NB4 (cell line): ENCODE data around the gene PPP1R12B.

Experiments used
- DNase-seq: peaks from one replicate; pipeline ENCODE4 v3.0.0; 2010; ENCODE audit warnings: low read depth
- H3K4me3 ChIP-seq: one replicate; pipeline ENCODE4 v1.5.1; 2011; ENCODE audit warnings: mild to moderate bottlenecking, low read depth, low read length, moderate library complexity
- MYC ChIP-seq: IDR thresholded peaks from 2 replicates; pipeline ENCODE4 v1.6.1; 2011; ENCODE audit warnings: low read depth, low read length
- POLR2A ChIP-seq: IDR thresholded peaks from 2 replicates; pipeline ENCODE4 v1.6.1; 2011; ENCODE audit warnings: mild to moderate bottlenecking; ENCODE audit not compliant: insufficient read length; ENCODE audit errors: extremely low read depth
- TF ChIP-seq, protein P1 (sequence below): IDR thresholded peaks from one replicate; pipeline ENCODE4 v1.5.1; 2012; ENCODE audit warnings: low read depth, low read length
- TF ChIP-seq, protein P2 (sequence below): IDR thresholded peaks from 2 replicates; pipeline ENCODE4 v1.6.1; 2011; ENCODE audit warnings: low read depth, low read length

The PPP1R12B gene

DNA sequence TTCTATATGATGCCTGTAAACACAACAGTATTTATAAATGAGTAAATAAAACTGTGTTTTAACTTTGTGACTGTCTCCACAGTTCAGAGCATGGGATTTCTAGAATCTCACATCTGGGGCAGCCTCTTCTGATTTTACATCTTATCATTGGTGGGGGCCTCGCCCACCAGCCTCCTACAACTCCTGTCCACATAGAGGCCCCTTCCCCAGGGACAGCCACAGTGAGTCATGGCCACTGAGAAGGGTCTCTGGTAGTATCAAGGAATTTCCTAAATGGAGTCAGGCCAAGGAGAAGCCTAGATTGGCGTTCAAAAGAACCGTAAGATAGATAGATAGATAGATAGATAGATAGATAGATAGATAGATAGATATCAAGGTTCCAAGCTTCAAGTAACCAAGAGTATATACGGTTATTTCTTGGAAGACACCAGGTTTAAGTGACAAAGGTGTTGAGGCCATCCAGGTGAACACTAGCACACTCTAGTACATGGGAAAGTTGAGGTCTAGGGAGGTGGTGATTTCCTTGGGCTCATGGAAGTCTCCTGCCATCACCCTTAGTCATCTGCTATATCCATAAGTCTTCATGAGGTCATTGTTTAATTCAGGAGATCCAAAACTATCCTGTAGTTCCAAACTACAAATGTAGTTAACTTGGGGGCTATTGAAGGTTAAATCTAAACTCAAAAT lies 240.1 kb downstream of the PPP1R12B start:
- H3K4me3 ChIP-seq = no peak overlapping the region
- TF ChIP-seq POLR2A = no peak
- TF ChIP-seq, protein P1, sequence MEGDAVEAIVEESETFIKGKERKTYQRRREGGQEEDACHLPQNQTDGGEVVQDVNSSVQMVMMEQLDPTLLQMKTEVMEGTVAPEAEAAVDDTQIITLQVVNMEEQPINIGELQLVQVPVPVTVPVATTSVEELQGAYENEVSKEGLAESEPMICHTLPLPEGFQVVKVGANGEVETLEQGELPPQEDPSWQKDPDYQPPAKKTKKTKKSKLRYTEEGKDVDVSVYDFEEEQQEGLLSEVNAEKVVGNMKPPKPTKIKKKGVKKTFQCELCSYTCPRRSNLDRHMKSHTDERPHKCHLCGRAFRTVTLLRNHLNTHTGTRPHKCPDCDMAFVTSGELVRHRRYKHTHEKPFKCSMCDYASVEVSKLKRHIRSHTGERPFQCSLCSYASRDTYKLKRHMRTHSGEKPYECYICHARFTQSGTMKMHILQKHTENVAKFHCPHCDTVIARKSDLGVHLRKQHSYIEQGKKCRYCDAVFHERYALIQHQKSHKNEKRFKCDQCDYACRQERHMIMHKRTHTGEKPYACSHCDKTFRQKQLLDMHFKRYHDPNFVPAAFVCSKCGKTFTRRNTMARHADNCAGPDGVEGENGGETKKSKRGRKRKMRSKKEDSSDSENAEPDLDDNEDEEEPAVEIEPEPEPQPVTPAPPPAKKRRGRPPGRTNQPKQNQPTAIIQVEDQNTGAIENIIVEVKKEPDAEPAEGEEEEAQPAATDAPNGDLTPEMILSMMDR = no peak
- TF ChIP-seq, protein P2, sequence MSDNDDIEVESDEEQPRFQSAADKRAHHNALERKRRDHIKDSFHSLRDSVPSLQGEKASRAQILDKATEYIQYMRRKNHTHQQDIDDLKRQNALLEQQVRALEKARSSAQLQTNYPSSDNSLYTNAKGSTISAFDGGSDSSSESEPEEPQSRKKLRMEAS = no peak
- TF ChIP-seq MYC = no peak
- no peak for DNase-seq

DNA sequence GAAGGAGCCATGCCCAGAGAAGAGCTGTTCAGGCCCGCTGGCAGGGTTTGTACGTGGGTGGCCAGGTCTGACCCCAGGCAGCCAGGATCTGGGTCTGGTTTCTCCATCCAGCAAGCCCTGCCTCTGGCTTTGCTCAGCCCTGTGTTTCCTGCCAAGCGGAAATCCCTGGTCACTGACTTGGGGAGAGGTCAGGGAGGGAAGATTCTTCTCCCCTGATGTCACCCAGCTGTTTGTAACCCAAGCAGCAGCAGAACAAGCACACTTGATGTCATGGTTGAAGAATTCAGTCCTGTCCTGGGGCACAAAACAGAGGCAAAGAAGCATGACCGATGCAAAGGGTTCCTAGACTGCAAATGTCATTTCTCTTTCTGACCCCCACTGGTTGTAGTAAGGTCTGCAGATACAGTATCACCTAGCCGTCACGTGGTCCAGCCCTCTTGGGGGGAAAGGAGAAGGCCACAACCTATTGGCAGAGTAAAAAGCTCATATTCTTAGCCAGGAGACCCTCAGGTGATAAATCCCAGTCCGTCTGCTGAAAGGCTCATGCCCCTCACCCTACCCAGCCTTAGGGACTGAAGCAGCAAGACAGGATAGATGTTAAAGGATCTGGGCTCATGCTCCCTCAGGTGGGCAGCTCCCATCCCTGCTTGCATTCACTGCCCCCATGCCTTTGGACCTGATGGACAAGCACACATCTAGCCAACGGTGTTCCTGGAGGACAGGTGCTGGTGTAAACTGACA lies 240.9 kb downstream of the PPP1R12B start:
- TF ChIP-seq, protein P1 = no peak
- TF ChIP-seq POLR2A = no peak
- TF ChIP-seq, protein P2 = no peak
- TF ChIP-seq MYC = no peak
- DNase-seq = no peak
- H3K4me3 ChIP-seq = no peak overlapping the region

DNA sequence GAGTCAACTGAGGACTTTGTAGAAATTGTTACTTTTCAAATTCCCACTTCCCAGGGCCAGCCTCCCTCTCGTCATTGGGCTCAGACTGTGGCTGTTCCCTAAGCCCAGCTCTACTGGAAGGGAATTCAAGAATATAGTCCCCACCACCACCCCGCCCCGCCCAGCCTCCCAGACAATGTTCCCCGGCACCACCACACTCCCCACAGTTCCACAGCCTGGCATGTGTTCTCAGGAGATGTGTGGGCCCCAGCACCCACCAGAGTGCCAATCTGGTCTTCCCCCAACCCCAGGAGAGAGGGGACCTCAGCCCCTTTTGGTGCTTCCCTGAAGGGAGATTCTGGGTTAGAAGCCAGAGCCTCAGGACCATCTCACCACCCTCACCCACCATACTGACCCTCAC lies 241.6 kb downstream of the PPP1R12B start:
- DNase-seq = no peak
- no peak overlapping the region for H3K4me3 ChIP-seq
- TF ChIP-seq MYC (no peak), POLR2A (no peak)
- TF ChIP-seq, protein P1 = no peak
- TF ChIP-seq, protein P2 = no peak

DNA sequence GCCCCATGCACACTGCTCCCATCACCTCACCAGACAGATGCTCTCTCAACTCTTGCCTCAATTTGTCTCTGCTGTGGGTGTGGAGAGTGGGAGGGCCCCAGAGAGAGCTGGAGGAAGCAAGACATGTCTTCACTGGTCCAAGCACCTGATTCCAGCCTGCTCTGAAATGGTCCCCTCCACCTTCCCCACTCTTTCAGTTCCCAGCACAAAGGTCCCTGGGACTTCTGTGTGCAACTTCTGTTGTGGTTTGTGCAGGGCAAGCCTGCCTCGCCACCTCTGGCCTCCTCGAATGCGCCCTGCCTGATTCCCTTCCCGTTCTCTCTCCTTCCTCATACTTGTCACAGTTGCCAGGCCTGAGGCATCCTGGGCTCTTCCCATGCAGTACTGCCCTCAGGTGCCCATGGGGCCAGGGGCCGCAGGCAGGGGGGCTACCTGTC lies 242.5 kb downstream of the PPP1R12B start:
- DNase-seq = no peak
- no peak for TF ChIP-seq MYC
- TF ChIP-seq, protein P1 = no peak
- no peak for TF ChIP-seq POLR2A
- no peak overlapping the region for H3K4me3 ChIP-seq

DNA sequence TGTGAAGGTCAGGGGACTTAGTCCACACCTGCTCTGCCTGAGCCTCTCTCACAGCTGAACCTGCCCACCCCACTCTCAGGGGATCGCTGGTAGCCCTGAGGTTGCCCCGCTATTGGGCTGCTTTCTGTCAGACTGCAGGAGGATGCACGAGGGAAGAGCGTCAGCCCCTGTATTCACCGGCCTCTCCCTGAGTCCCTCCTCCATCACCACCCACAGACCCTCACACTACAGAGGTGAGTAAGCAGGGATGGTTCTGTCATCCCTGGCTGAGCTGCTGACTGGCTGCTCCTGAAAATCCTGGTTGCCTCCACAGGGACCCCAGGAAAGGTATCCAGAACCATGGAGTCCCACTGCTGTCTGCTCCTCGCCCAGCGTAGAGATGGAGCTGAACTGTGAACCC lies 243.0 kb downstream of the PPP1R12B start:
- no peak overlapping the region for H3K4me3 ChIP-seq
- DNase-seq = no peak
- TF ChIP-seq MYC (no peak), POLR2A (no peak)
- TF ChIP-seq, protein P2 = no peak
- TF ChIP-seq, protein P1 = no peak
